Measurements from ENCODE around the gene C3orf62.
"Not testable (repeated sequence)": the region's sequence is repeated elsewhere in the genome, so short reads cannot be mapped to it uniquely, and the experiment has no call there.

C3orf62 gene

GRCh38 chr3:49266410-49267095, 10.5 kb downstream of the C3orf62 start:
- DNase-seq: no peak

- no peak for DNase-seq
These were observed 11.2 kb downstream of the C3orf62 start for GRCh38 chr3:49265661-49266386.

- no peak for DNase-seq
These were observed 13.7 kb downstream of the C3orf62 start for GRCh38 chr3:49263159-49263889.

DNA sequence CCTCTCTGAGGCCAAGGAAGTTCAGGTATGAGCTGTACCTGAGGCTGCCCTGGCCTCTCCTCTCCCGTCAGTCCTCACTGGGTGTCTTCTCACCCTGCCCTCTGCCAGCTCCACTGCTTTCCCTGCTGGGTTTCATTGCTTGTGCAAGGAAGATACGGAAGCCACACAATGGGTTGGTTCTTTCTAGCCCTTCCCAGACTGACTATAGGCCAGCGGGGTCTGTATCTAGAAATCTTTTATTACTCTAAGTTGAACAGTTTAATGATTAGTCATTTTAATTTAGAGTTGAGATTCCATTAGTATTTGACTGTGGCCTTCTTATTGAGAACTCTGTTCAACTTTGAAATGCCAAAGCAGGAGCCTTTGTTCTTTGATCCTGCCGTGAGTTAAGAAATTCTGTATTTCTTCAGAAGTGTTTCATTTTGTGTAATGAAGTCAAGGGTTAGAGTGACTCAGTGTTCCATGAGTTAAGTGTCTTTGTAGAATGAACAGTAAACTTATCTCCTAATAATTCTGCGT, 16.2 kb downstream of the C3orf62 start:
- DNase-seq: no peak

DNA sequence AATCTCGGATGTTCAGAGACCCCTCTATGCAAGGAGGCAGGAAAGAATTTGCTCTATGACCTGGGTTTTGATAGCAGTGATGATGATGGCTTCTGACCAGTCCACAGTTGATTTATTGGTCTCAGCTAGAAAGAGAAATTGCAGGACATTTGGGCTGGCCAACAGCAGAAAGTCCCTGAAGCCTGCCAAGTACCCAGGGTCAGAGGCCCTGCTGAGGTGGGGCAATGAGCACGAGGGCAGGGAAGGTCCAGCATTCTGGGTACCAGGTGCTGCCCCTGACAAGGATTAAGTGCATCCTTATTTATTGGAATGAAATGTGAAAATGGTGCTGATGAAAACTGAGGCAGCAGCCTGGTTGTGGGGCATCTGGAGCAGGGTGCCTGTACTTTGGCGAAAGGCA, 19.8 kb downstream of the C3orf62 start:
- no peak for DNase-seq

DNA sequence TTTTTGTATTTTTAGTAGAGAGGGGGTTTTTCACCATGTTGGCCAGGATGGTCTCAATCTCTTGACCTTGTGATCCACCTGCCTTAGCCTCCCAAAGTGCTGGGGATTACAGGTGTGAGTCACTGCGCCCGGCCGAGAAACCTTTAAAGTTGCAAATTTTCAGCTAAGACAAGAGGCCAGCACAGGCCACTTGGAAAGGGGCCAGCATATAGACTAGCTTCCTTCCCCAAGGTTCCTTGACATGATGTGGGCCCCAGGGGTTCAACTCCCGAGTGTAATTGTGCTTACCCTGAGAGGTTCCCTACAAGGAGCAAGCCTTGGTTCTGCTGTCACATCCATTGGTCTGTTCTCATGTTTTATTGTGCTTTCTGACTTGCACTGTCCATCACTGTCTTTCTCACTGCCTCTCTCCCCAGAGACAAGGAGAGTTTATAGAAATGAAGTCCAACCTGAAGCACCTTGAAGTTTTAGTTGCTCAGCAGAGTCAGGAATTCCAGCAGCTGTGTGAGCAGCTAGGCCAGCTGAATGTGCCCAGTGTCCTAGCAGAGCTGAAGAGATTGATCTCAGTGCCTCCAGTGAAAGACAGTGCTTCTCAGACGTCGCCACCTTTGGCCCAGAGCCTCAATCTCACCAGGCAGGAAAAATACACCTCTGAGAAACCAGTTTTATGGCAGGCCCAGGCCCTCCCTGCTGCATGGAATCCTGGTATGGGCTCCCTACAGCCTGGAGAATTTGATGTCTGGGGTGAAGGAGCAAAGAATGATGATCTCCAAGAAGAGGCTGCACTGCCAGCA, 21.1 kb downstream of the C3orf62 start:
- no peak for DNase-seq

GRCh38 chr3:49255112-49255511, 21.9 kb downstream of the C3orf62 start:
- no peak for DNase-seq

GRCh38 chr3:49253512-49253911, 23.5 kb downstream of the C3orf62 start:
- DNase-seq: no peak

DNA sequence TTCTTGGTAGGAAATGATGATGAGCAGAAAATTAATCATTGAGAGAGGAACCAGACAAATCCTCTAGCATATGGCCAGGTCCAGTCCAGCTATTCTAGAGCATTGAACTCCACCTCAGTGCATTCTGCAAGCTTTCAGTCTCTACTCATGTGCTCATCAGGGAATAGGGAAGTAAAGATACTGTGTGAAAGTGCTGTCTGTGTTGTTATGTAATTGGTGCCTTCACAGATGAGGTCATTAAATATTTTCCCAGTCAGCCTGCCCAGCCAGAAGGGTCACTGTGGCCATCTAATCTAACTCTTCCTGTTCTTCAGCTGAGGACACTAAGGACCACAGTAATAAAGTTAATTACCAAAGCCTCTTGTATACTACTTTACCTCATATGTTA, 28.2 kb downstream of the C3orf62 start:
- no peak for DNase-seq

DNA sequence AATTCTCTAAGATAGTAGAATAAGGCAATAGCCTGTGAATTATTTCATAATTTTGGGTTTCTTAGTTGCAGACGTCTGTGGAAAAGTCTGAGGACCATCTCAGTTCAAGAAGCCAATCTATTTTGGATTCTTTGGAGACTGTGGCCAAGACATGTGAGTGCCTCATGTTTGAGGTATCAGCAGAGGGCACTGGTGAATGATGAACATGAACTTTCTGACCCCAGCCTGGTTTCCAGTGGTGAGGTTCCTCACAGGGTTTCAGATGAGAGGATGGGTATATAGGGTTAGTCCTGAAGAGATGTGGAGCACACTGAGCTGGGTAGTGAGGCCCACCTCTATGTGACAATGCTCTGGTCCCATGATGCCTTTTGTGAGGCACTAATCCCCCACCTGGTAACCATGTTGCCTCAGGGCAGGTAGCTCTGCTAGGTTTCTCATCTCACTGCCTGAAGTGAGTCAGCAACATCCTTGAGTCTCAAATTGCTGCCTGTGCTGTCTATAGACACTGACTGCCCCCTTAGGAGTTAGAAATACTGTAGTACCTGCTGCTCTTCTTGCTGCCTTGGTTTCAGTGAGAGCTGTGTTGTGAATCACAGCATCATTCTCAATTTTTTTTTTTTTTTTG, 32.3 kb downstream of the C3orf62 start:
- DNase-seq: no peak

DNA sequence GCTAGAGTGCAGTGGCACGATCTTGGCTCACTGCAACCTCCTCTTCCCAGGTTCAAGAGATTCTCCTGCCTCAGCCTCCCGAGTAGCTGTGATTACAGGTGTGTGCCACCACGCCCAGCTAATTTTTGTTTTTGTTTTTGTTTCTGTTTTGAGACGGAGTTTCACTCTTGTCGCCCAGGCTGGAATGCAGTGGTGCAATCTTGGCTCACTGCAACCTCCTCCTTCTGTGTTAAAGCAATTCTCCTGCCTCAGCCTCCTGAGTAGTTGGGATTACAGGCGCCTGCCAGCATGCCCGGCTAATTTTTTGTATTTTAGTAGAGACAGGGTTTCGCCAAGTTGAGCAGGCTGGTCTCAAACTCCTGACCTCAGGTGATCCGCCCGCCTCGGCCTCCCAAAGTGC, 36.9 kb downstream of the C3orf62 start:
- DNase-seq: not testable (repeated sequence)

DNA sequence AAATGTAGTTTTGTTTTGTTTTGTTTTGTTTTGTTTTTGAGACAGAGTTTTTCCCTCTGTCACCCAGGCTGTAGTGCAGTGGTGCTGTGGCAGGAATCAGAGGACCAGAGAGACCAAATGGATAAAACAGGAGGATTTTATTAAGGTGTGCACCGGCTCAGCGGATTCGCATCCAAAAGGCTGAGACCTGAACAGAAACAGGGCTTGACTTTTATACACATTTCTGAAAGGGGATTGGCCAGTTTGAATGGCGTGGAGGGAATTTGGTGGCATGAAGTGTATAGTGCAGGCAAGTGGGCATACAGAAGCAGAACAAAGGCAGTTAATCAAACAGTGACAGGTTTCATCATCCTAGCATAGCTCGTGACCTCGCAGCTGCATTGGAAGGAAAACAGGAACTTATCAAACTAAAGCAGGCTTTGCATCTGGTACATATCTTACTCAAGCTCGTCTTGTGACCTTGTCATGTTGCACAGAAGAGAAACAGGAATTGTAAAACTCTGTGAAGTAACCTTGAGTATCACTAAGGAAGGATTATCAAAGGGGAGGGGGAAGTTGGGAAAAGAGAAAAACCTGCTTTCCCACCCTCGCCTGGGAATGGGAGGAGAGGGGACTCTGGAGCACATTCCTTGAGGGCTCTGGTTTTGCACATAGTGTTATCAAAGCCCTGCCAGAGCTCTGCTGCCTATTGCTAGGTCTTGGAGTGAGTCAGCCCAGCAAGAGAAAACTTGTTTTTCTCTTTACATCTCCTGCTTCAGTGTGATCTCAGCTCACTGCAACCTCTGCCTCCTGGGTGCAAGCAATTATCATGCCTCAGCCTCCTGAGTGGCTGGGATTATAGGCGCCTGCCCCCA, 38.5 kb downstream of the C3orf62 start:
- no peak for DNase-seq

GRCh38 chr3:49237344-49237743, 39.7 kb downstream of the C3orf62 start:
- no peak for DNase-seq

GRCh38 chr3:49236226-49236625, 40.8 kb downstream of the C3orf62 start:
- DNase-seq: no peak

GRCh38 chr3:49228817-49229216, 48.2 kb downstream of the C3orf62 start:
- DNase-seq: not testable (repeated sequence)

DNA sequence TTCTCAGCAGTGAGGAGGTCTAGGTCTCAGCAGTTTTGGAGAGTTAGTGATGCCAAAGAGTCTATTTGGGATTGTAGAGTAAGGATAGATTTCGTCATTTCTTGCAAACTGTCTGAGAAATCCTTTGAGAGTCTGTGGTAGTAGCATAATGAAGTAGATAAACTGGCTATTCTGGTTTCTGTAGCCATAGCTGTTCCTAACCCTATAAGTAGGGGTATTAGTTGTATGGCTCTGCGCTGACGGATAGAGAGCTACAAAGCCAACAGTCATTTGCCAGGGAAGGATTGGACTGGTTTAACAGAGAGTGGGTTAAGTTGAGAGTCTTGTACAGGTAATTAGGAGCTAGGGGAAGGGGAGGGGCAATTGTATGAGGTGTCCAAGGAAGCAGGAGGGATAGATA, 55.0 kb downstream of the C3orf62 start:
- DNase-seq: no peak

GRCh38 chr3:49220985-49221563, 56.0 kb downstream of the C3orf62 start:
- DNase-seq: not testable (repeated sequence)

- no peak for DNase-seq
These were observed 57.9 kb downstream of the C3orf62 start for GRCh38 chr3:49219132-49219531.

Measured in NCI-H187 (cell line).